Duodenal mucosa (tissue), 2 donors: ENCODE results near the gene PDE11A.

Experiments used
- H3K27ac ChIP-seq: one replicate; pipeline ENCODE4 v1.7.0; 2013; ENCODE audit warnings: low read depth, low read length
- H3K27me3 ChIP-seq, 2 donors: one replicate each; pipeline ENCODE4 v1.7.0; 2013; ENCODE audit warnings: low read length in 2 of 2, control low read depth in 1 of 2; ENCODE audit not compliant: insufficient read depth in 2 of 2, control insufficient read depth in 1 of 2
- H3K36me3 ChIP-seq, 2 donors: one replicate each; pipeline ENCODE4 v1.7.0; 2013; ENCODE audit warnings: low read length in 2 of 2, control low read depth in 1 of 2; ENCODE audit not compliant: insufficient read depth in 2 of 2, control insufficient read depth in 1 of 2
- H3K4me1 ChIP-seq, 2 donors: one replicate each; pipeline ENCODE4 v1.7.0; 2013; ENCODE audit warnings: low read length in 2 of 2, control low read depth in 1 of 2; ENCODE audit not compliant: insufficient read depth in 2 of 2, control insufficient read depth in 1 of 2
- H3K4me3 ChIP-seq, 2 donors: one replicate each; pipeline ENCODE4 v1.7.0; 2013; ENCODE audit warnings: low read length in 2 of 2, low read depth in 1 of 2
- H3K9ac ChIP-seq, 2 donors: one replicate each; pipeline ENCODE4 v1.7.0; 2013; ENCODE audit warnings: low read length in 2 of 2, low read depth in 1 of 2
- H3K9me3 ChIP-seq, 2 donors: one replicate each; pipeline ENCODE4 v1.7.0; 2013; ENCODE audit warnings: low read length in 2 of 2, control low read depth in 1 of 2; ENCODE audit not compliant: control insufficient read depth in 1 of 2

Gene PDE11A

GRCh38 chr2:177889818-177890460 is 182.6 kb downstream of the PDE11A start:
- H3K9ac ChIP-seq = no peak overlapping the region
- H3K27me3 ChIP-seq = no peaks in the 10 kb centered on the region
- H3K36me3 ChIP-seq = no peaks in the 10 kb centered on the region
- H3K9me3 ChIP-seq = no peaks in the 10 kb centered on the region
- no peak overlapping the region for H3K4me3 ChIP-seq
- H3K4me1 ChIP-seq = no peaks in the 10 kb centered on the region
- H3K27ac ChIP-seq = no peak overlapping the region

- Histone ChIP-seq H3K9me3 (no peaks in the 10 kb centered on the region), H3K27ac (no peak overlapping the region), H3K4me1 (no peaks in the 10 kb centered on the region), H3K4me3 (no peak overlapping the region), H3K27me3 (peaks cover 0 to 2% of the 10 kb centered on the region in 2 donors), H3K9ac (no peak overlapping the region), H3K36me3 (no peaks in the 10 kb centered on the region)
These were observed 184.0 kb downstream of the PDE11A start for GRCh38 chr2:177888581-177888980.

- Histone ChIP-seq H3K27me3 (peaks cover 0 to 2% of the 10 kb centered on the region in 2 donors), H3K4me3 (no peak overlapping the region), H3K27ac (no peak overlapping the region), H3K9ac (no peak overlapping the region), H3K9me3 (no peaks in the 10 kb centered on the region), H3K4me1 (no peaks in the 10 kb centered on the region), H3K36me3 (no peaks in the 10 kb centered on the region)
These were observed 184.9 kb downstream of the PDE11A start for GRCh38 chr2:177887722-177888121.

- no peaks in the 10 kb centered on the region for H3K4me1 ChIP-seq
- H3K27me3 ChIP-seq = peaks cover 0 to 2% of the 10 kb centered on the region in 2 donors
- H3K36me3 ChIP-seq = no peaks in the 10 kb centered on the region
These were observed 185.8 kb downstream of the PDE11A start for GRCh38 chr2:177886824-177887223.

GRCh38 chr2:177885828-177886466 is 186.6 kb downstream of the PDE11A start:
- H3K4me3 ChIP-seq = no peak overlapping the region
- H3K27me3 ChIP-seq = peaks cover 0 to 2% of the 10 kb centered on the region in 2 donors
- no peaks in the 10 kb centered on the region for H3K36me3 ChIP-seq
- H3K27ac ChIP-seq = no peak overlapping the region
- H3K4me1 ChIP-seq = no peaks in the 10 kb centered on the region
- H3K9me3 ChIP-seq = no peaks in the 10 kb centered on the region
- H3K9ac ChIP-seq = no peak overlapping the region

More at GRCh38 chr2:177886824-177887223, 185.8 kb downstream of the PDE11A start:
- Histone ChIP-seq H3K9ac (no peak overlapping the region), H3K27ac (no peak overlapping the region), H3K9me3 (no peaks in the 10 kb centered on the region), H3K4me3 (no peak overlapping the region)

- Histone ChIP-seq H3K27me3 (peaks cover 0 to 2% of the 10 kb centered on the region in 2 donors), H3K36me3 (no peaks in the 10 kb centered on the region), H3K4me3 (no peak overlapping the region), H3K9ac (no peak overlapping the region), H3K9me3 (no peaks in the 10 kb centered on the region), H3K4me1 (no peaks in the 10 kb centered on the region), H3K27ac (no peak overlapping the region)
These were observed 189.4 kb downstream of the PDE11A start for GRCh38 chr2:177883177-177883576.

- Histone ChIP-seq H3K27me3 (peaks cover 0 to 2% of the 10 kb centered on the region in 2 donors), H3K27ac (no peak overlapping the region), H3K4me1 (no peaks in the 10 kb centered on the region)
These were observed 190.1 kb downstream of the PDE11A start for GRCh38 chr2:177882501-177882900.

GRCh38 chr2:177881921-177882320 is 190.7 kb downstream of the PDE11A start:
- Histone ChIP-seq H3K9me3 (no peaks in the 10 kb centered on the region), H3K27ac (no peak overlapping the region), H3K4me3 (no peak overlapping the region), H3K9ac (no peak overlapping the region), H3K4me1 (no peaks in the 10 kb centered on the region), H3K36me3 (no peaks in the 10 kb centered on the region), H3K27me3 (peaks cover 0 to 2% of the 10 kb centered on the region in 2 donors)

More at GRCh38 chr2:177882501-177882900, 190.1 kb downstream of the PDE11A start:
- Histone ChIP-seq H3K9ac (no peak overlapping the region), H3K36me3 (no peaks in the 10 kb centered on the region), H3K9me3 (no peaks in the 10 kb centered on the region), H3K4me3 (no peak overlapping the region)

GRCh38 chr2:177881008-177881747 is 191.4 kb downstream of the PDE11A start:
- Histone ChIP-seq H3K27me3 (peaks cover 0 to 2% of the 10 kb centered on the region in 2 donors), H3K4me1 (no peaks in the 10 kb centered on the region), H3K4me3 (no peak overlapping the region), H3K27ac (no peak overlapping the region), H3K36me3 (no peaks in the 10 kb centered on the region), H3K9me3 (no peaks in the 10 kb centered on the region), H3K9ac (no peak overlapping the region)

GRCh38 chr2:177880285-177880684 is 192.3 kb downstream of the PDE11A start:
- no peaks in the 10 kb centered on the region for H3K4me1 ChIP-seq
- no peak overlapping the region for H3K4me3 ChIP-seq
- no peak overlapping the region for H3K9ac ChIP-seq
- H3K27ac ChIP-seq = no peak overlapping the region
- no peaks in the 10 kb centered on the region for H3K36me3 ChIP-seq
- peaks cover 0 to 2% of the 10 kb centered on the region in 2 donors for H3K27me3 ChIP-seq
- no peaks in the 10 kb centered on the region for H3K9me3 ChIP-seq
